GM12878 (cell line): ENCODE measurements around the gene HRH3.

Experiments used
- BRCA1 ChIP-seq: IDR thresholded peaks from 2 replicates; pipeline ENCODE4 v1.6.1; 2011; ENCODE audit warnings: low read depth, low read length, improper control_type of control experiment
- CBX3 ChIP-seq: fragments of 200-600 bp; sonication (generic); IDR thresholded peaks from 2 replicates; pipeline ENCODE4 v1.6.1; 2016; ENCODE audit warnings: low read depth, borderline replicate concordance
- E2F8 ChIP-seq: fragments of 450-650 bp; IDR thresholded peaks from 2 replicates; pipeline ENCODE4 v1.6.1; 2018; ENCODE audit warnings: mild to moderate bottlenecking, low read depth, moderate library complexity; ENCODE audit not compliant: partially characterized antibody
- FOS ChIP-seq: IDR thresholded peaks from 3 replicates; pipeline ENCODE4 v1.6.1; 2011; ENCODE audit warnings: borderline replicate concordance; ENCODE audit not compliant: insufficient read length; ENCODE audit errors: extremely low read depth
- KDM1A ChIP-seq: fragments of 200-600 bp; sonication (generic); IDR thresholded peaks from 2 replicates; pipeline ENCODE4 v1.6.1; 2016; ENCODE audit warnings: borderline replicate concordance
- POLR2A ChIP-seq: IDR thresholded peaks from 2 replicates; pipeline ENCODE4 v1.6.1; 2011; ENCODE audit warnings: low read depth, mild to moderate bottlenecking, low read length
- POLR2AphosphoS5 ChIP-seq: IDR thresholded peaks from 2 replicates; pipeline ENCODE4 v1.6.1; 2011; ENCODE audit warnings: mild to moderate bottlenecking, low read length, inconsistent platforms
- RCOR1 ChIP-seq: conservative IDR thresholded peaks from 2 replicates; pipeline ENCODE4 v1.6.1; 2012; ENCODE audit warnings: low read depth, low read length, improper control_type of control experiment
- SIN3A ChIP-seq: IDR thresholded peaks from 2 replicates; pipeline ENCODE4 v1.6.1; 2012; ENCODE audit warnings: low read depth, low read length, improper control_type of control experiment
- SIX5 ChIP-seq: IDR thresholded peaks from 2 replicates; pipeline ENCODE4 v1.6.1; 2011; ENCODE audit warnings: mild to moderate bottlenecking, low read depth, low read length, moderate library complexity; ENCODE audit not compliant: severe bottlenecking
- SMC3 ChIP-seq: IDR thresholded peaks from 2 replicates; pipeline ENCODE4 v1.6.1; 2011; ENCODE audit warnings: low read length, improper control_type of control experiment, borderline replicate concordance
- SRF ChIP-seq, 2 experiments: IDR thresholded peaks; 2 replicates each; pipeline ENCODE4 v1.6.1; 2011; ENCODE audit warnings: low read depth in 2 of 2, low read length in 2 of 2, mild to moderate bottlenecking in 1 of 2, moderate library complexity in 1 of 2
- WRNIP1 ChIP-seq: IDR thresholded peaks from 2 replicates; pipeline ENCODE4 v1.6.1; 2011; ENCODE audit warnings: low read depth, low read length, improper control_type of control experiment, borderline replicate concordance
- TF ChIP-seq, protein P1 (sequence below), 3 experiments: IDR thresholded peaks in 2 of 3; conservative IDR thresholded peaks in 1 of 3; 2 replicates each; pipeline ENCODE4 v1.5.1; 2011; ENCODE audit warnings: low read depth in 3 of 3, low read length in 3 of 3, mild to moderate bottlenecking in 3 of 3, control low read depth in 2 of 3, moderate library complexity in 2 of 3, inconsistent platforms in 1 of 3, mixed read lengths in 1 of 3; ENCODE audit not compliant: control insufficient read depth in 2 of 3, insufficient read depth in 1 of 3; ENCODE audit errors: extremely low read depth in 1 of 3

DNA sequence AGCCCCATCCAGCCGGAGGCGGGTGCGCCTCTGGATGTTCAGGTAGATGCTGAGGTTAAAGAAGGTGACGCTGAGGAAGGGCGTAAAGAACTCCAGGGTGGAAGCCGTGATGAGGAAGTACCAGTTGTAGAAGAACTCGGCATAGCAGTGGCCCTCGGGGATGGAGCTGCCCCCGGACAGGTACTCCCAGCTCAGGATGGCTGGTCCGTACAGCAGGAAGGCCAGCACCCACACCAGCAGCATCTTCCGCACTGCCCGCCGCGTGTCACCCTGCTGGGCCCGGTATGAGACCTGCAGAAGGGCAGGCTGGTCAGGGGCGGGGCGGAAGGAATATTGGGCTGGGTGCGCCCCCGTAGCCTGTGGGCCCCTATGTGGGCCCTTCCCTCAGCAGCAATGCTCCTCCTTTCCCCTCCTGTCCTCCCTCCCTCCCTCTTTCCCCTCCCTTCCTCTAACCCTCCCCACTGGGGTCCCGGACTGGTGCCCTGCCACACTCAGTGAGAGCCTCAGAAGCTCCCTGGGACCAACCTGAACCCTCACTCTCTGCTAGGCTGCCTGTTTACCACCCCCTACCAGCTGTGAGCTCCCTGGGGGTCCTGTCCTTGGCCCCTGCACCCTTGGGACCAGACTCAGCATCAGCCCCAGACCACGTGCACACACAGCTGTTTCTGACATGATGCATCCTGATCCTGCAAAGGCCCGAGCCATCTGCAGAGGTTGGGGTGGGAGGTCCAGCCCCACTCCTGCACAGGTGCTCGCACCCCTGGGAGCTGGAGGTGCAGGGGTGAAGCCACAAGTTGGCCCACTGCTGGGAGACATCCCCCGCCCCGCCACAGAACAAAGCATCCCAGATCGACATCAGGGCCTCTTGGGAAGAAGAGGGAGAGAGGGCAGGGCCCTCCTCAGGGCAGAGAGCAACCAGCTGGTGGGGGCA, 3.2 kb downstream of the HRH3 start:
- TF ChIP-seq KDM1A = no peak
- no peak for TF ChIP-seq CBX3
- no peak for TF ChIP-seq SIX5
- no peak for TF ChIP-seq SMC3
- no peak for TF ChIP-seq SRF (IDR thresholded peaks at IDR 0.05; ENCODE audit: low read depth in 2 of 2, low read length in 2 of 2)
- TF ChIP-seq WRNIP1 = no peak
- TF ChIP-seq, protein P1, sequence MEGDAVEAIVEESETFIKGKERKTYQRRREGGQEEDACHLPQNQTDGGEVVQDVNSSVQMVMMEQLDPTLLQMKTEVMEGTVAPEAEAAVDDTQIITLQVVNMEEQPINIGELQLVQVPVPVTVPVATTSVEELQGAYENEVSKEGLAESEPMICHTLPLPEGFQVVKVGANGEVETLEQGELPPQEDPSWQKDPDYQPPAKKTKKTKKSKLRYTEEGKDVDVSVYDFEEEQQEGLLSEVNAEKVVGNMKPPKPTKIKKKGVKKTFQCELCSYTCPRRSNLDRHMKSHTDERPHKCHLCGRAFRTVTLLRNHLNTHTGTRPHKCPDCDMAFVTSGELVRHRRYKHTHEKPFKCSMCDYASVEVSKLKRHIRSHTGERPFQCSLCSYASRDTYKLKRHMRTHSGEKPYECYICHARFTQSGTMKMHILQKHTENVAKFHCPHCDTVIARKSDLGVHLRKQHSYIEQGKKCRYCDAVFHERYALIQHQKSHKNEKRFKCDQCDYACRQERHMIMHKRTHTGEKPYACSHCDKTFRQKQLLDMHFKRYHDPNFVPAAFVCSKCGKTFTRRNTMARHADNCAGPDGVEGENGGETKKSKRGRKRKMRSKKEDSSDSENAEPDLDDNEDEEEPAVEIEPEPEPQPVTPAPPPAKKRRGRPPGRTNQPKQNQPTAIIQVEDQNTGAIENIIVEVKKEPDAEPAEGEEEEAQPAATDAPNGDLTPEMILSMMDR (IDR thresholded peaks at IDR 0.05 in 2 of 3, conservative IDR thresholded peaks at IDR 0.05 in 1 of 3; ENCODE audit: control insufficient read depth in 2 of 3, extremely low read depth in 1 of 3, insufficient read depth in 1 of 3, low read depth in 3 of 3, low read length in 3 of 3) = no peak
- TF ChIP-seq E2F8 = no peak
- TF ChIP-seq BRCA1 = no peak
- no peak for TF ChIP-seq SIN3A
- TF ChIP-seq FOS = no peak
- no peak for TF ChIP-seq POLR2A
- no peak for TF ChIP-seq RCOR1
- TF ChIP-seq POLR2AphosphoS5 = no peak
